Thoracic aorta (tissue), 2 donors: Measurements from ENCODE around the gene OTOG. TPM values are rescaled to one million over a fixed set of nuclear protein-coding genes. Genes with fewer than 3 reads are reported as not detected.

Experiments
- ATAC-seq: fragments of 150-250 bp; one replicate; pipeline ENCODE4 v1.8.0; 2017; ENCODE audit warnings: low read depth; ENCODE audit not compliant: insufficient number of reproducible peaks, low FRiP score
- DNase-seq: peaks from one replicate; pipeline ENCODE4 v3.0.0-alpha.2; 2020; ENCODE audit warnings: low spot score
- H3K27ac ChIP-seq, 2 donors: fragments of 200-600 bp; sonication (generic); 1 replicate in 1 of 2; 2 replicates in 1 of 2; pipeline ENCODE4 v1.5.1; 2016; ENCODE audit warnings: mild to moderate bottlenecking in 2 of 2, moderate library complexity in 2 of 2
- H3K27me3 ChIP-seq: fragments of 200-600 bp; sonication (generic); replicated peaks from 2 replicates; pipeline ENCODE4 v1.6.0; 2016; ENCODE audit warnings: mild to moderate bottlenecking; ENCODE audit not compliant: insufficient read depth
- H3K36me3 ChIP-seq: fragments of 200-600 bp; sonication (generic); one replicate; pipeline ENCODE4 v1.5.1; 2016
- H3K4me1 ChIP-seq, 2 donors: fragments of 200-600 bp; sonication (generic); 1 replicate in 1 of 2; 2 replicates in 1 of 2; pipeline versions ENCODE4 v1.5.1 to v1.6.0; 2016; ENCODE audit warnings: low read depth in 2 of 2, mild to moderate bottlenecking in 1 of 2; ENCODE audit not compliant: control insufficient read depth in 1 of 2
- H3K4me3 ChIP-seq: fragments of 200-600 bp; sonication (generic); 2 replicates; pipeline ENCODE4 v1.5.1; 2016; ENCODE audit warnings: mild to moderate bottlenecking
- H3K9me3 ChIP-seq: fragments of 200-600 bp; sonication (generic); 2 replicates; pipeline ENCODE4 v1.5.1; 2016
- CTCF ChIP-seq: fragments of 200-600 bp; sonication (generic); IDR thresholded peaks from one replicate; pipeline ENCODE4 v1.5.1; 2019; ENCODE audit warnings: antibody characterized with exemption
- total RNA-seq, 2 donors: library from RNA; depleted of rRNA; stranded (reverse); fragments of >200 nt; gene quantifications; one replicate each; pipeline versions ENCODE4 v1.1.0 to v1.2.3, GENCODE V29; 2016

The OTOG gene
- total RNA-seq, 2 donors from 2014 or later = not detected

GRCh38 chr11:17559341-17560087 lies 12.5 kb downstream of the OTOG start:
- Histone ChIP-seq H3K36me3 (no peaks in the 10 kb centered on the region), H3K4me1 (no peaks in the 10 kb centered on the region), H3K27ac (no peak overlapping the region), H3K4me3 (no peak overlapping the region), H3K9me3 (no peaks in the 10 kb centered on the region), H3K27me3 (no peaks in the 10 kb centered on the region)
- no peak for ATAC-seq
- no peak for DNase-seq
- TF ChIP-seq CTCF = no peak

GRCh38 chr11:17560281-17561110 lies 13.4 kb downstream of the OTOG start:
- Histone ChIP-seq H3K36me3 (no peaks in the 10 kb centered on the region), H3K27me3 (no peaks in the 10 kb centered on the region), H3K4me3 (no peak overlapping the region), H3K4me1 (no peaks in the 10 kb centered on the region), H3K27ac (no peak overlapping the region), H3K9me3 (no peaks in the 10 kb centered on the region)
- DNase-seq = no peak
- no peak for ATAC-seq
- no peak for TF ChIP-seq CTCF

GRCh38 chr11:17561111-17561415 lies 14.0 kb downstream of the OTOG start:
- Histone ChIP-seq H3K9me3 (no peaks in the 10 kb centered on the region), H3K27me3 (no peaks in the 10 kb centered on the region), H3K27ac (no peak overlapping the region), H3K4me3 (no peak overlapping the region), H3K36me3 (no peaks in the 10 kb centered on the region), H3K4me1 (no peaks in the 10 kb centered on the region)
- DNase-seq = no peak
- no peak for ATAC-seq
- no peak for TF ChIP-seq CTCF

- no peak overlapping the region for H3K27ac ChIP-seq
- no peak overlapping the region for H3K4me3 ChIP-seq
- TF ChIP-seq CTCF = no peak
- no peak for DNase-seq
- no peaks in the 10 kb centered on the region for H3K36me3 ChIP-seq
- no peaks in the 10 kb centered on the region for H3K27me3 ChIP-seq
- no peak for ATAC-seq
- H3K4me1 ChIP-seq = no peaks in the 10 kb centered on the region
- no peaks in the 10 kb centered on the region for H3K9me3 ChIP-seq
Observed at GRCh38 chr11:17561526-17561925, 14.5 kb downstream of the OTOG start.

GRCh38 chr11:17563231-17563646 lies 16.2 kb downstream of the OTOG start:
- no peak overlapping the region for H3K4me3 ChIP-seq
- no peak for DNase-seq
- no peak for TF ChIP-seq CTCF
- H3K27ac ChIP-seq = no peak overlapping the region
- no peaks in the 10 kb centered on the region for H3K27me3 ChIP-seq
- H3K36me3 ChIP-seq = no peaks in the 10 kb centered on the region
- no peaks in the 10 kb centered on the region for H3K4me1 ChIP-seq
- ATAC-seq = no peak
- H3K9me3 ChIP-seq = no peaks in the 10 kb centered on the region
